ENCODE results near the gene PNPLA3. TPM values are rescaled to one million over a fixed set of nuclear protein-coding genes. Genes with fewer than 3 reads are reported as not detected.

PNPLA3 gene, protein sequence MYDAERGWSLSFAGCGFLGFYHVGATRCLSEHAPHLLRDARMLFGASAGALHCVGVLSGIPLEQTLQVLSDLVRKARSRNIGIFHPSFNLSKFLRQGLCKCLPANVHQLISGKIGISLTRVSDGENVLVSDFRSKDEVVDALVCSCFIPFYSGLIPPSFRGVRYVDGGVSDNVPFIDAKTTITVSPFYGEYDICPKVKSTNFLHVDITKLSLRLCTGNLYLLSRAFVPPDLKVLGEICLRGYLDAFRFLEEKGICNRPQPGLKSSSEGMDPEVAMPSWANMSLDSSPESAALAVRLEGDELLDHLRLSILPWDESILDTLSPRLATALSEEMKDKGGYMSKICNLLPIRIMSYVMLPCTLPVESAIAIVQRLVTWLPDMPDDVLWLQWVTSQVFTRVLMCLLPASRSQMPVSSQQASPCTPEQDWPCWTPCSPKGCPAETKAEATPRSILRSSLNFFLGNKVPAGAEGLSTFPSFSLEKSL
- polyA plus RNA-seq (ENCODE audit: insufficient read length in 4 of 4), result 1 to 10 TPM in 3 of 4 donors, under 1 TPM in 1; 0.94 to 1.8 (median 1.5) TPM

DNA sequence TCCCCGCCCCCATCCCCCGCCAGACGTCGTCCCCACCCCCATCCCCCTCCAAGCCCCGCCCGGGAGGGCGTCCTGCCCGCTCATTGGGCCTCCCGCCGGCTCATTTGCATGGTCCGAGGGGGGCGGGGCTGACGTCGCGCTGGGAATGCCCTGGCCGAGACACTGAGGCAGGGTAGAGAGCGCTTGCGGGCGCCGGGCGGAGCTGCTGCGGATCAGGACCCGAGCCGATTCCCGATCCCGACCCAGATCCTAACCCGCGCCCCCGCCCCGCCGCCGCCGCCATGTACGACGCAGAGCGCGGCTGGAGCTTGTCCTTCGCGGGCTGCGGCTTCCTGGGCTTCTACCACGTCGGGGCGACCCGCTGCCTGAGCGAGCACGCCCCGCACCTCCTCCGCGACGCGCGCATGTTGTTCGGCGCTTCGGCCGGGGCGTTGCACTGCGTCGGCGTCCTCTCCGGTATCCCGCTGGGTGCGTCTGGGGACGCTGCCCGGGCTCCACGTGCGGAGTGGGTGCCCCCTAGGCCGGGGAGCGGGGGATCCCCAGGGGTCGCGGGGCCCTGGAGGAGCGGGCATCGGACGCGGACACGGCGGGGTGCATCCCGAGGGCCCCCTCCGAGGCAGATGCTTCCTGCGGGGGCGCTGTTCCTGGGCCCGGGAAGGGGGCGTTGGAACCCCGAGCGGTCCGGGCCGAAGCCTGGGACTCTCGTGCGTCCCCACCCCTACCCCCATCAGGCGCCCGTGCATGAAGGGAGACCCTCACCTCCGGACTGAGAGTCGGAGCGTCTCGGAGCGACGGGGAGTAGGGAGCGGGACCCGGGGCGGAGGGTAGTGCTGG, at the start of gene PNPLA3:
TSS of gene PNPLA3 (plus strand) at position 175 of the 834 bp plus-strand sequence. CDS start at position 282, 107 bp downstream.
- peak; percentile 64 to 85 (median 70) for DNase-seq (ENCODE audit: low read depth in 4 of 4, low spot score in 3 of 4)

DNA sequence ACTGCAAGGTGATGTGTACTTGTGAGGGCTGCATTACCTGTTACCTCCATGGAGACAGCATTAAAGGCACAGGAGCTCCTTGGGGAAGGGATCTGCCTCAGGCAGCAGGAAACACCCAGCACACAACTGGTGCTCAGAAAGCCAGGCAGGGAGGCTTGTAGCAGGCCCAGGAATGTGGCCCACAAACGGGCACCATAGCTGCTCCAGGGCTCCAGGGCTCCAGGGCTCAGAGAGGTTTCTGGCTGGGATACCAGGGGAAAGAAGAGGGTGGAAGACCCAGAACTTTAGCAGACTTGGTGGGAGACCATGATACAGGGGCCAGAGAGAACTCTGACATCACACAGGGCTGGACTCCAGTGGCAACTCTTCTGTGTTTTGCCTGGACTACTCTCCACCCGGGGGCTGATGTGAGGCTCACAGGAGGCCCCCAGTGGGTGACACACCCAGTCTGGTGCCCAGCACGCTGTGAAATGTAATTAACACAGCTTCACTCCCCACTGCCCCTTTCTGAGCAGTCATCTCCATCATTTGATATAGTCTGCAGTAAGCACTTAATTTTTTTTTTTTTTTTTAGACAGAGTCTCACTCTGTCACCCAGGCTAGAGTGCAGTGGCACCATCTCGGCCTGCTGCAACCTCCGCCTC, 46.6 kb upstream of the PNPLA3 start:
- DNase-seq (ENCODE audit: low read depth in 4 of 4, low spot score in 3 of 4), result no peak

DNA sequence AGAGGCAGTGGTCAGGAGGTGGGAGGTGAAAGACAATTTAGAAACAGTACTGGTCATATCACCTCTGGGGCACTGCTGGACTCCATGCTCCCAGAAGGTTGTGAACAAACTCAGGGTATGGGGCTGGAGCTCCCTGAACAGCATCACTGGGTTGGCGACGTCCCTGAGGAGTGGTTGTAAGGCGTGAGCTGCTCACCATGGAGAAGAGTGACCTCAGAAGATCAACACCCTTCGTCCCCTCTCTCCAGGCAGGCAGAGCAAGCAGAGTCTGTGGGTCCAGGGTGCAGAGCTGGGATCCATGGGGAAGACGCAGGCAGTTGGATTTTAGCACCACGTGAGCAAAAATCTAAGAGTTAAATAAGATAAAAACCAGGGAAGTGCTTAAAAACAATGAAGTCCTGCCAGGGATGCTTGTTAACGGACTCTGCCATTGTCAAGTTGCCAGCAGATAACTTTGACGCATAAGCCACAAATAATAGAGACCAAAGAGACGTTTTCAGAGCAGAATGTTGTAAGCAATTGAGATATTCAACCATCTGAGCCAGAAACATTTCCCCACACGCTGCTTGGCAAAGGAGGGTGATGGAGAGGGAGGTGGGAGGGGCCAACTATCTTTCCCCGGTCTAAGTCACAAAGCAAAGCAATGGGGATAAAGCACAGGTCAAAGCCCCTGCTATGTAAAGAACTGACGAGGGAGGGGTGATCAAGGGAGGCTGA, 45.4 kb upstream of the PNPLA3 start:
- DNase-seq (ENCODE audit: low read depth in 4 of 4, low spot score in 3 of 4), result no peak

DNA sequence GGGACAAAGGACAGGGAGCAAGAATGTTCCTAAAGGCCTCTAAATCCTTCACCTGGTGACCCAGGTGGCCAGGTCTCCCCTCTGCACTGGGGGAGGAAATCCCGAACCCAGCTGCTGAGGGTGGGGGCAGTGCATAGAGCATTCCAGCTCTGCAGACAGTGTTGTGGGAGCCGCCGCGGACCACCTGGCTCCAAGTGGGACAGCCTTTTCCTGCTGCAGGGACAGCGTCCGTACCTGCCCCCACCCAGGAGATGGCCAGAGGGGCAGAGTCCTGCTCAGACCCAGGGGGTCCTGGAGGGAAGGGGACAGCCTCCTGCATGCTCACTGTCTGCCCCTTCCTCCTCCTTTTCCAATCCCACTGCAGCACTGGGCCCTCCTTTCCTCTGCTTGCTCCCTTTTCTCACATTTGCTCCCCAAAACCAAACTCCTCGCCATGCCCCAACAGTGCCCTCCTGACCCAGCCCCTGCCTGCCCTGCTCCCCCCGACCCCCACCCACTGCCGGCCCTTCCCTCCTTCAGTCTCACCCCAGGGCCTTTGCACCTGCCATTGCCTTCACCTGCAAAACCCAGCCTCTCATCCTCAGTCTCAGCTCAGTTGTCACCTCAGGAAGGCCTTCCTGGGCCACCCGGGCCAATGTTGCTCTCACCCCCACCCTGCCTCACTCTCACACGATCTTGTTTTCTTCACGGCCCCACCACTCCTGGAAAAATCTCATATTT, 44.6 kb upstream of the PNPLA3 start:
- no peak for DNase-seq (ENCODE audit: low read depth in 4 of 4, low spot score in 3 of 4)

DNA sequence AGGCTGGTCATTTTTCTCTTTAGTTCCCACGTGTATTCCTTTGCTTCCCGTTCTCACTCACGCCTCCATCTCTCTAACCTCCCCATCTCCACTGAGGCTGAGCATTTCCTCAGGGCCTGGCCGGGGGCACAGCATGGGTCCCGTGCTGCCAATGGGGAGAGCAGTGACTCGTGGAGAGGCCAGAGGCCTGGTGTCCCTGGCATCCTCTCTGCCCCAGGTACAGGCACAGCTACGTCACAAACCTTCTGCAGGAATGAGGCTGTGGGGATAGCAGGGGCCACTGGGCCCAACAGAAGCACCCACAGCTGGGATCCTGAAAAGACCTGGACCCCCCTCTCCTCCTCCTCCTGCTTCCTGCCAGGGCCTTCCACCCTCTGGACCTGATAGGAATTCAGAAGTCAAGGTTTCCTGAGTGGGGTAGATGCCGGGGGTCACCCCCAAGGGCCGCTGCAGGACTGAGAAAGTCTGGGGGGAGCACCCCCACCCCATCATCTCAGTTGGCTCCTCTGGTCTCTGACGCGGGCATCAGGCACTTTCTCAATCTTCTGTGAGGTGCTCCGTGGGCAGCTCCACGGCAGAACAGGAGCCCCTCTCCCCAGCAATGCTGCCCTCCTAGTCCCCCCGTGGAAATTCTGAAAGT, 43.6 kb upstream of the PNPLA3 start:
- no peak for DNase-seq (ENCODE audit: low read depth in 4 of 4, low spot score in 3 of 4)

DNA sequence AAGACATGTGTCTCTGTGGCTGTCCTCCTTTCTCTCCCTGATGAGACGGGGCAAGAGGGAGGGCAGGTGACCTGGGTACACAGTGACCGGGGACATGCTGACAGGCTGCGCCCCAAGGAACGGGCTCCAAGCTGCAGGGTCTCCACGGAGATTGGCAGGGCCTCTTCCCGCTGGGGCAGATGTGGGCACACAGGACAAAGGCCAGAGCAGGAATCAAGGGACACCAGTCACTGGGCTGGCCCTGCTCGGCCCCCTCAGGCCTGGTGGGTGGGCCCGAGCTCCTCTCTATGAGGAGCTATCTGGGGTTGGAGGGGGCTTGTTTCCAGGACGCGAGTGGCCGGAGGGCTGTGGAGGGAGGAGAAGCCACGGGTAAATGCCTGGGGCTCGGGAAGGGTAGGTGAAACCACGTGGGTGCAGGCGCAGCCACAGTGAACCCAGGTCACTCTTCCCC, 43.0 kb upstream of the PNPLA3 start:
- no peak for DNase-seq (ENCODE audit: low read depth in 4 of 4, low spot score in 3 of 4)

DNA sequence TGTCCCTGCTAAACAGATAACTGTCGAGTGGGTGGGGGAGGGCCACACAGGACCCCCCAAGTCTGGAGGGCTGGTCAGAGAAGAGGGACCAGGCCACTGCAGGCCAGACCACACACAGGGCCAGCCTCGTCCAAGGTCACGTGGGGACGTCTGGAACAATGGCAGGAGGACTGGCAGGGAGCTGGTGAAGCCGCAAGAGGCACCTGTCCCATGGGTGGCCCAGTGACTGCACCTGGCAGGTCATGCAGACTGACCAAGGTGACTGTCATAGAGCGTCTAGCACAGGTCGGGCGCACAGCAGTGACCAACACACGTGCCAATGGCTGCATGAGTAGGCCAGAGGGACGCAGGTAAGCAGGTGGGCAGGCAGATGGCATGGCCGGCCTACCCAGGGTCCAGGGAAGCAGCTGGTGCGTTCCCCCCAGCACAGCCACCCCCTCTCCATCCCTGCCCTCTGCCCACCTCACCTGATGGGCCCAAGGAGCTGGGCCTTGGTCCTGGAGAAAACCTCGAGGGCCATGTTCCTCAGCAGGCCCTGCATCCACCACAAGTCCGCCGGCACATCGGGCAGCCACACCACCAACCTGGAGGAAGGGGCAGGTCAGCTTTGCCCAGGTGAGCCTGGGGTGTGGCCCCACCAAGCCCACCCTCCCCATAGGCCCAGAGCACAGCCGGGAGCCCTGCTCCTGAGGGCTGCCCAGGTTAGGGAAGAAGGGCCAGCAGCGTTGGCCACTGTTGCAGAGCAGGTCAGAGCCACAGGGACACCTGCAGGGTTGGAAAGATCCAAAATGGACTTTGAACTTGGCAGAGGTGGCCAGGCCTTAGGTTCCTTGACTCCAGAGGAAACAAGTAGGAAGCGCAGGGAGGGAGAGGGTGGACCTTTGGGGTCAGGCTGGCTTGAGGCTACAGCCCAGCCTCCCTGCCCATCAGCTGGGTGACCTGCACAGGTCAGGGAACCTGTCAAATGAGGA, 42.2 kb upstream of the PNPLA3 start:
- no peak for DNase-seq (ENCODE audit: low read depth in 4 of 4, low spot score in 3 of 4)

DNA sequence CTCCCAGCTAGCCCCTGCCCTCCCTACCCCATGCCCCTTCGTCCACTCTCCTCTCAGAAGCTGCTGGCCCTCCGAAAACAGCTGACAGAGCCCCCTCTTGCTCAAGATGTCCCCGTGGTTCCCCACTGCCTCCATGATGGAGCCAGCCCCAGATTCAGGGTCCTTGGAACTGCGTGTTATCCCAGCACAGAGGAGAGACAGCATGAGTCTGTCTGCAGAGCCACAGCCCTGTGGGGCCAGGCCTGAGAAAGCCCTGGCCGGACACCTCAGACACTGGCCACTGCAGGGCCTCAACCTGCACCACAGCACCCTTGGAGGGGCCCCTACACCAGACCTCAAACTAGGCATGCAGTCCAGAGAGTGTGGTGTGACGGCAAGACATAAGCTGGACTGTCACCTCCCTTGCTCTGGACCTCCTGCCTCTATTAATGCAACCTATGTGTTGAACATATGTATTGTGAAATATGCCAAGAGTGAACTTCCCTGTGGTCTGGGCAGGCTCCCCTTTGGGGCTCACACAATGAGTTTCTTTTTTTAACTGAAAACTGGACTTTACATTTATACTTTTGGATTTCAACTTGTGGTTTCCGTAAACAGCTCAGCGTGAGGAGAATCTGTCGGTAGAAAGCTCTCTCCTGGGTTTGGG, 41.4 kb upstream of the PNPLA3 start:
- DNase-seq (ENCODE audit: low read depth in 4 of 4, low spot score in 3 of 4), result no peak

DNA sequence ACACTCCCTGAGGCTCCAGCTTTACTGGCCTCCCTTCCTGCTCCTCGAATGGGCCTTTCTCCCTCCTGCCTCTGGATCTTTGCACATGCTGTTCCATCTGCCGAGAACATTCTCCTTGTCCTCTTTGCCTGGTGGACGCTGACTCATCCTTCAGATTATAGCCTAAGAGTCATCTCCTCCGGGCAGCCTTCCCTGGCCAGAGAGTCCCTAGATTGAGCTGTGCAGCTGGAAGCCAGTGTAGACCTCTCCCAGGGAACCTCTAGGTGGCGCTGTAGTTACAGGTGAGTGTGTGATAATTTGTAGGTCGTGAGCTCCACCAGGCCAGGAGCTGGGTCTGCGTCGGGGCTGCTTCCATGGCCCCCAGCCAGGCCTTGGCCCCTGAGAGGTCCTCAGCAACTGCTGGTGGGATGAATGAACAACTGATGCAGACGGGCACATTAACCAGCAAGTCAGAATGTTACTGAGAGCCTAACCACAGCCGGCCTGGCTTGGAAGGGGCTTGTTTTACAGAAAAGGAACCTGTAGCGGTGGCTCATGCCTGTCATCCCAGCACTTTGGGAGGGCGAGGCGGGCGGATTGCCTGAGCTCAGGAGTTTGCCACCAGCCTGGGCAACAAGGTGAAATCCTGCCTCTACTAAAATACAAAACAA, 40.5 kb upstream of the PNPLA3 start:
- DNase-seq (ENCODE audit: low read depth in 4 of 4, low spot score in 3 of 4), result peak in 1 of 4 donors; percentile 49

DNA sequence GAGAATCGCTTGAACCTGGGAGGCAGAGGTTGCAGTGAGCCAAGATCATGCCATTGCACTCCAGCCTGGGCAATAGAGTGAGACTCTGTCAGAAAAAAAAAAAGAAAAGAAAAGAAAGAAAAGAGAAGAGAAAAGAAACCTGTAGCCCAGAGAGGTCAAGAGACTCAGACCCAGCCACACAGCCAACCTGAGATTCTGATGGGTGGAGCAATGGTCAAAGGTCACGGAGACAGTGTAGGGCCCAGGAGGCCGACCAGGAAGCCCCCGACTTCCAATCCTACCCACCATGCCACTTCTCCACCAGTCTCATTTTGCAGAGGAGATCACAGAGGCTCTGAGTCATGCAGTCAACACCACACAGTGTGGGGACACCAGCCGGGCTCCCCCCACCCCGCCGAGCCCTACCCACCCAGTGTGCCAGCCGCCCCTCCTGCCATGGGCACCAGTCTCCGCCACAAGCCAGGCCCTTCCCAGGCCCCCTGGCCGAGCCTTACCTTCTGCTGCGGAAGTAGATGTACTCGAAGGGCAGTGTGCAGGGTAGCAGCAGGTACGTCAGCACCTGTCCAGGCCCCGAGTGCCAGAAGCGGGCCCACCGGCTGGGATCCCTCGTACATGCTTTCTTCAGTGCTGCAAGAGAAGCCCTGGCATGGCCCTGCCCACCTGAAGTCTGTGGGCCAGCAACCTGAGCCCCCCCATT, 39.7 kb upstream of the PNPLA3 start:
- DNase-seq (ENCODE audit: low read depth in 4 of 4, low spot score in 3 of 4), result no peak

DNA sequence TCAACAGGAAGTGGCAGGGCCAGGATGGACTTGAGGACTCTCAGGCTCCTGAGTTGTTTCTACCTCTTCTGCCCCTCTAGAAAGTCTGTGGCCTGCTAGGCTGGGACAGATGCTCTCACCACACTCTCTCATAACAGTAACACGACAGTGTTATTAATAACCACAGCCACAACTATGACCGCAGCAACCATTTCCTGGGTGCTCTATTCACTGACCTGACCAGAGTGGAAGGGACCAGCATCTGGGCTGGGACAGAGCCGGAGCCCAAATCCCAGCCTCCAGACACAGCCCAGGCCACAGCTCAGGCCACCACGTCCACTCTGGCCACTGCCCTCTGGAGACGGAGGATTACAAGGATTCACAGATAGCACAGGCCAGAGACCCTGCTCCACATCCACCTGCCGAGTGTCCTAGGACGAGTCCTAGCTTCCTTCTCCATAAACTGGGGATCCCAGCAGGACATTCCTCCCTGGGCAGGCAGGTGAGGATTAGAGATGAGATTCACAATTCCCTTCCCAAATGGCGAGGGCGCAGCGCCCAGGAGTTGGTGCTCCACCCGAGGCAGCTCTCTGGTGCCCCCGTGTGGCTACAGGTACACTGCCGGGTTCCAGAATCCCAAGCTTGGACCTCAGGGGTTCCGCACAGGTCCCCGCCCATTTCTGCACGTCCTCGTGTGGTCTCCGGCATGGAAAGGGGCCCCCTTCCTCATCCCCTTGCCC, 38.8 kb upstream of the PNPLA3 start:
- DNase-seq (ENCODE audit: low read depth in 4 of 4, low spot score in 3 of 4), result no peak

DNA sequence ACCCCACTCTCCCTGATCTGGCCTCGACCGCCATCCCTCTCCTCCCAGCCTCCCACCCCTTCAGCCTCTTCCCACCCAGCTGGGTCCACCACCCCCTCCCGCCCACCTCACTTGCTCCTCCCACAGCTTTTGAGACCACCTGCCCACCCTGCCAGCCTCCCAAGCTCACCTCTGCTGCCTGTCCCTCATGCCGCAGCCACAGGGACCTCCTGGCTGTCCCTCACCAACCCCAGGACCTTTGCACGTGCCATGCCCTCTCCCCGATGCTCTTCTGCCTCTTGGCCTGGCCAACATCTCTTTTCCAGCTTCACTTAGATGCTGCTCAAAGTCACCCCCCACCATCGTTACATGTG, 38.3 kb upstream of the PNPLA3 start:
- no peak for DNase-seq (ENCODE audit: low read depth in 4 of 4, low spot score in 3 of 4)

DNA sequence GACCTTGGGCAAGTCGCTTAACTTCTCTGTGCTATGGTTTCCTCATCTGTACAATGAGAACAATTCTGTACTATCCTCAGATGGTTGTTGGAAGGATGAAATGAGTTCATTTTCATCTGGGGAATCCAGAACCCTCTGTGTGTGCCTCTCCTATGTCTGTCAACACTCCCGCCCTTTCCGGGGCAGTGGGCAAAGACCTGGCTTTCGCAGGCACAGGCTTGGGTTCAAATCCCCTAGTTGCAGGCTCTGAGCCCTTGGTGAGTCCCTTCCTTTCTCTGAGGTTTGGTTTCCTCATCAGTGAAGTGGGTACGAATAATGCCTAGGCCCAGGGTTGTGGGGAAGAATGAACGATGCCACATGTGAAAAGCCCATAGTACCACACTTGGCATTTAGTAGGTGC, 37.8 kb upstream of the PNPLA3 start:
- DNase-seq (ENCODE audit: low read depth in 4 of 4, low spot score in 3 of 4), result no peak

DNA sequence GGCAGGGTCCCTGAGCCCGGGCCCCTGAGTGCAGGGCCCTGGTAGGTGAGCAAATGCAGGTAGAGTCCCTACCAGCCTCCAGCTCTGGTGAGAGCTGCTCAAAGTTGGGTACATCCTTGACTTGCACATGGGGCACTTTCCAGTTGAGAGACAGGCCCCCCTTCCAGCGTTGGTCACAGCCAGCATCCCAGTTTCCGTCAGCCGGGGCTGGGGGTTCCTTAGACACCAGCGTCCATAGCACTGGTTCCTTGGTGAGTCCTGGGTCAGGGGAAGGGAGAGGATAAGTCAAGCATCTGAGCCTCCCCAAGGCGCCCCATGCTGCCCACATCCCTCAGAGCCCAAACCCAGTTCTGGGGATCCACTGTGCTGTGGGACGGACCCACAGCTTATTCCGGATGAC, 37.4 kb upstream of the PNPLA3 start:
- DNase-seq (ENCODE audit: low read depth in 4 of 4, low spot score in 3 of 4), result no peak

DNA sequence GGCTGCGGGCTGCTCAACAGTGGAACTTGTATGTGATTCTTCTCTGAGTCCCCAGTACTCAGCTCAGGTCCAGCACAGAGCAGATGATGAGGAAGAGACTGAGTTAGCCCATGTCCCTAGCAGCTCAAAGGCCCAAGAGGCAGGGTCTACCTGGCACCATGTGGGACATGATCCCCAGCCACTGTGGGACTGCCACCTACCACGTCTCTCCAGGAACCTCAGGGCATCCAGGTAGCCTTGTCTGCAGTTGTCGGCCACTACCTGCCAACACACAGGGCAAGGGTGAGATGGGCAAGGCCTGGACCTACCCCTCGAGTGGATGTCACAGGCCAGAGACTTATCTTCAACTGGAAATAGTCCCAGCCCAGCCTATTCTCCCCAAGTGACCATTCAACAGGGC, 36.2 kb upstream of the PNPLA3 start:
- no peak for DNase-seq (ENCODE audit: low read depth in 4 of 4, low spot score in 3 of 4)

DNA sequence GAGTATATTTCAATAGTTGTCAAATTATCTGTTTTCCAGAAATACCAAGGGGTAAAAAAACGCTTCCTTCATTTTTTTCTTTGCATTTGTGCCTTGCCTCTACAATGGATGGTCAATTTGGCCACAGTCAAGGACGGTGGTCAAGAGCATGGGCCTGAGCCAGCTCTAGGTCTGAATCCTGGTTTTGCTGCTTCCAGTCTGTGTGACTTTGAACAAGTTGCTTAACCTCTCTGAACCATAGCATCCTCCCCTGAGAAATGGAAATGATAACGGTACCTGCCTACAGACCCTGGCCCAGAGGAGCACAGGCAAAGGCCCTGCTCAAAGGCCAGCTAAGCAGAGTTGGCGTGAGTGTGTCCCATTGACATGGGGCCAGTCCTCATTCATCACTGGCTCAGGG, 34.9 kb upstream of the PNPLA3 start:
- no peak for DNase-seq (ENCODE audit: low read depth in 4 of 4, low spot score in 3 of 4)

All from left renal pelvis (tissue), 4 donors.